ENCODE results near the gene HS2ST1. TPM values are rescaled to one million over a fixed set of nuclear protein-coding genes. Genes with fewer than 3 reads are reported as not detected.
A peak's percentile ranks its signal among the peaks of the same experiment; 100 is the strongest.
"Not testable (repeated sequence)": the region's sequence is repeated elsewhere in the genome, so short reads cannot be mapped to it uniquely, and the experiment has no call there.

HS2ST1 gene
- total RNA-seq, 1 experiment from 2014 or later: 18.7 TPM

GRCh38 chr1:87013385-87013784 is 99.0 kb downstream of the HS2ST1 start:
- not testable (repeated sequence) for H3K9ac ChIP-seq (ENCODE audit: low read length); H2AFZ ChIP-seq (ENCODE audit: low read length); H3K27me3 ChIP-seq (ENCODE audit: low read length); H3K27ac ChIP-seq (ENCODE audit: low read length); H3K9me2 ChIP-seq (replicated peaks; ENCODE audit: insufficient read depth, low read length); H3K36me3 ChIP-seq (ENCODE audit: insufficient read depth, low read length); DNase-seq; H3K4me1 ChIP-seq (ENCODE audit: low read length); H3K4me3 ChIP-seq (ENCODE audit: low read length); H3K4me2 ChIP-seq (ENCODE audit: low read depth, low read length, poor library complexity, severe bottlenecking); H4K20me1 ChIP-seq (ENCODE audit: insufficient read depth, low read depth, low read length)
- Histone ChIP-seq H3K79me2 (ENCODE audit: low read length) (peaks cover 12% of the 10 kb centered on the region), H3K9me3 (ENCODE audit: low read length) (peaks cover 11% of the 10 kb centered on the region; the same call in 1 of the 2 replicates)

- peaks cover 22% of the 10 kb centered on the region for H3K79me2 ChIP-seq (ENCODE audit: low read length)
- H3K36me3 ChIP-seq (ENCODE audit: insufficient read depth, low read length): no peaks in the 10 kb centered on the region; the same call in 1 of the 2 replicates
- no peaks in the 10 kb centered on the region for H3K27me3 ChIP-seq (ENCODE audit: low read length)
These were observed 103.7 kb downstream of the HS2ST1 start for GRCh38 chr1:87017998-87018672.

GRCh38 chr1:87023326-87023725 is 108.9 kb downstream of the HS2ST1 start:
- Histone ChIP-seq H3K9ac (ENCODE audit: low read length) (no peak overlapping the region), H3K4me1 (ENCODE audit: low read length) (no peaks in the 10 kb centered on the region), H3K36me3 (ENCODE audit: insufficient read depth, low read length) (no peaks in the 10 kb centered on the region), H3K4me3 (ENCODE audit: low read length) (no peak overlapping the region), H3K4me2 (ENCODE audit: low read depth, low read length, poor library complexity, severe bottlenecking) (no peak overlapping the region), H3K9me3 (ENCODE audit: low read length) (no peaks in the 10 kb centered on the region), H3K27me3 (ENCODE audit: low read length) (no peaks in the 10 kb centered on the region), H3K79me2 (ENCODE audit: low read length) (peaks cover 40% of the 10 kb centered on the region), H3K9me2 (replicated peaks; ENCODE audit: insufficient read depth, low read length) (no peaks in the 10 kb centered on the region), H4K20me1 (ENCODE audit: insufficient read depth, low read depth, low read length) (peaks cover 29% of the 10 kb centered on the region; the same call in 1 of the 2 replicates), H3K27ac (ENCODE audit: low read length) (no peak overlapping the region), H2AFZ (ENCODE audit: low read length) (no peak overlapping the region)
- no peak for DNase-seq

More at GRCh38 chr1:87017998-87018672, 103.7 kb downstream of the HS2ST1 start:
- no peak overlapping the region for H3K4me2 ChIP-seq (ENCODE audit: low read depth, low read length, poor library complexity, severe bottlenecking)
- H3K9me3 ChIP-seq (ENCODE audit: low read length): 0 out of 2 replicates have a peak, but pooled peaks cover under 1% of the 10 kb centered on the region
- H3K9ac ChIP-seq (ENCODE audit: low read length): no peak overlapping the region
- H3K9me2 ChIP-seq (replicated peaks; ENCODE audit: insufficient read depth, low read length): no peaks in the 10 kb centered on the region
- no peak overlapping the region for H3K27ac ChIP-seq (ENCODE audit: low read length)
- DNase-seq: no peak
- peaks cover 15% of the 10 kb centered on the region; the same call in 1 of the 2 replicates for H4K20me1 ChIP-seq (ENCODE audit: insufficient read depth, low read depth, low read length)
- no peak overlapping the region for H3K4me3 ChIP-seq (ENCODE audit: low read length)
- H3K4me1 ChIP-seq (ENCODE audit: low read length): no peaks in the 10 kb centered on the region
- no peak overlapping the region for H2AFZ ChIP-seq (ENCODE audit: low read length)

GRCh38 chr1:87024936-87025540 is 110.6 kb downstream of the HS2ST1 start:
- peak; percentile 50 for DNase-seq
- Histone ChIP-seq H2AFZ (ENCODE audit: low read length) (no peak overlapping the region), H3K4me1 (ENCODE audit: low read length) (no peaks in the 10 kb centered on the region), H3K79me2 (ENCODE audit: low read length) (peaks cover 45% of the 10 kb centered on the region), H3K9ac (ENCODE audit: low read length) (no peak overlapping the region), H3K4me3 (ENCODE audit: low read length) (no peak overlapping the region), H3K36me3 (ENCODE audit: insufficient read depth, low read length) (no peaks in the 10 kb centered on the region), H4K20me1 (ENCODE audit: insufficient read depth, low read depth, low read length) (peaks cover 23% of the 10 kb centered on the region; the same call in 1 of the 2 replicates), H3K27me3 (ENCODE audit: low read length) (no peaks in the 10 kb centered on the region), H3K27ac (ENCODE audit: low read length) (no peak overlapping the region), H3K9me3 (ENCODE audit: low read length) (no peaks in the 10 kb centered on the region), H3K9me2 (replicated peaks; ENCODE audit: insufficient read depth, low read length) (no peaks in the 10 kb centered on the region), H3K4me2 (ENCODE audit: low read depth, low read length, poor library complexity, severe bottlenecking) (no peak overlapping the region)

- not testable (repeated sequence) for H3K9me2 ChIP-seq (replicated peaks; ENCODE audit: insufficient read depth, low read length); H3K9me3 ChIP-seq (ENCODE audit: low read length); H3K4me3 ChIP-seq (ENCODE audit: low read length); H3K27ac ChIP-seq (ENCODE audit: low read length); H3K4me1 ChIP-seq (ENCODE audit: low read length); H3K36me3 ChIP-seq (ENCODE audit: insufficient read depth, low read length); DNase-seq; H2AFZ ChIP-seq (ENCODE audit: low read length); H3K4me2 ChIP-seq (ENCODE audit: low read depth, low read length, poor library complexity, severe bottlenecking); H3K27me3 ChIP-seq (ENCODE audit: low read length); H3K9ac ChIP-seq (ENCODE audit: low read length)
- H3K79me2 ChIP-seq (ENCODE audit: low read length): peaks cover 44% of the 10 kb centered on the region
- H4K20me1 ChIP-seq (ENCODE audit: insufficient read depth, low read depth, low read length): peaks cover 22% of the 10 kb centered on the region
These were observed 113.1 kb downstream of the HS2ST1 start for GRCh38 chr1:87027561-87027960.

- no peaks in the 10 kb centered on the region for H3K4me1 ChIP-seq (ENCODE audit: low read length)
- no peaks in the 10 kb centered on the region for H3K9me3 ChIP-seq (ENCODE audit: low read length)
- H3K4me2 ChIP-seq (ENCODE audit: low read depth, low read length, poor library complexity, severe bottlenecking): no peak overlapping the region
- H3K79me2 ChIP-seq (ENCODE audit: low read length): peaks cover 43% of the 10 kb centered on the region
- no peak overlapping the region for H3K9ac ChIP-seq (ENCODE audit: low read length)
- H3K36me3 ChIP-seq (ENCODE audit: insufficient read depth, low read length): no peaks in the 10 kb centered on the region
- no peaks in the 10 kb centered on the region for H3K9me2 ChIP-seq (replicated peaks; ENCODE audit: insufficient read depth, low read length)
- peaks cover 15% of the 10 kb centered on the region for H4K20me1 ChIP-seq (ENCODE audit: insufficient read depth, low read depth, low read length)
- H3K4me3 ChIP-seq (ENCODE audit: low read length): no peak overlapping the region
- no peaks in the 10 kb centered on the region for H3K27me3 ChIP-seq (ENCODE audit: low read length)
- no peak for DNase-seq
- no peak overlapping the region for H3K27ac ChIP-seq (ENCODE audit: low read length)
- H2AFZ ChIP-seq (ENCODE audit: low read length): no peak overlapping the region
These were observed 114.1 kb downstream of the HS2ST1 start for GRCh38 chr1:87028576-87028975.

- H3K9ac ChIP-seq (ENCODE audit: low read length): no peak overlapping the region
These were observed 116.6 kb downstream of the HS2ST1 start for GRCh38 chr1:87030740-87031690.

GRCh38 chr1:87034351-87034750 is 119.9 kb downstream of the HS2ST1 start:
- Histone ChIP-seq H3K9ac (ENCODE audit: low read length) (no peak overlapping the region), H2AFZ (ENCODE audit: low read length) (no peak overlapping the region), H4K20me1 (ENCODE audit: insufficient read depth, low read depth, low read length) (no peaks in the 10 kb centered on the region; the same call in 1 of the 2 replicates), H3K9me2 (replicated peaks; ENCODE audit: insufficient read depth, low read length) (no peaks in the 10 kb centered on the region), H3K27me3 (ENCODE audit: low read length) (no peaks in the 10 kb centered on the region), H3K79me2 (ENCODE audit: low read length) (peaks cover 27% of the 10 kb centered on the region), H3K4me2 (ENCODE audit: low read depth, low read length, poor library complexity, severe bottlenecking) (no peak overlapping the region), H3K36me3 (ENCODE audit: insufficient read depth, low read length) (no peaks in the 10 kb centered on the region), H3K4me1 (ENCODE audit: low read length) (no peaks in the 10 kb centered on the region), H3K9me3 (ENCODE audit: low read length) (no peaks in the 10 kb centered on the region), H3K27ac (ENCODE audit: low read length) (no peak overlapping the region), H3K4me3 (ENCODE audit: low read length) (no peak overlapping the region)
- DNase-seq: no peak

More at GRCh38 chr1:87030740-87031690, 116.6 kb downstream of the HS2ST1 start:
- H2AFZ ChIP-seq (ENCODE audit: low read length): no peak overlapping the region
- H3K4me1 ChIP-seq (ENCODE audit: low read length): no peaks in the 10 kb centered on the region
- no peak overlapping the region for H3K4me3 ChIP-seq (ENCODE audit: low read length)
- DNase-seq: no peak
- H3K9me2 ChIP-seq (replicated peaks; ENCODE audit: insufficient read depth, low read length): no peaks in the 10 kb centered on the region
- no peaks in the 10 kb centered on the region for H3K27me3 ChIP-seq (ENCODE audit: low read length)
- H3K9me3 ChIP-seq (ENCODE audit: low read length): no peaks in the 10 kb centered on the region
- H3K27ac ChIP-seq (ENCODE audit: low read length): no peak overlapping the region
- no peak overlapping the region for H3K4me2 ChIP-seq (ENCODE audit: low read depth, low read length, poor library complexity, severe bottlenecking)
- H4K20me1 ChIP-seq (ENCODE audit: insufficient read depth, low read depth, low read length): no peaks in the 10 kb centered on the region; the same call in none of the 2 replicates
- peaks cover 34% of the 10 kb centered on the region for H3K79me2 ChIP-seq (ENCODE audit: low read length)
- H3K36me3 ChIP-seq (ENCODE audit: insufficient read depth, low read length): no peaks in the 10 kb centered on the region

Measured in Karpas-422 (cell line).